Hematopoietic multipotent progenitor cell treated with erythropoietin and hydrocortisone succinate and interleukin-3 and kit ligand, for 8 days (in vitro differentiated cells): ENCODE results near the gene APOBEC3A.
A peak's percentile ranks its signal among the peaks of the same experiment; 100 is the strongest.
"Not testable (repeated sequence)": the region's sequence is repeated elsewhere in the genome, so short reads cannot be mapped to it uniquely, and the experiment has no call there.

Source experiments
- DNase-seq: peaks from one replicate; pipeline ENCODE4 v3.0.0-alpha.2; 2015

APOBEC3A gene

GRCh38 chr22:38943882-38944281 lies 13.5 kb upstream of the APOBEC3A start:
- DNase-seq = no peak

- no peak for DNase-seq
Measured at GRCh38 chr22:38944653-38945052, 12.8 kb upstream of the APOBEC3A start.

GRCh38 chr22:38945706-38946338 lies 11.6 kb upstream of the APOBEC3A start:
- DNase-seq = not testable (repeated sequence)

GRCh38 chr22:38946771-38947170 lies 10.6 kb upstream of the APOBEC3A start:
- no peak for DNase-seq

GRCh38 chr22:38947321-38948140 lies 9.9 kb upstream of the APOBEC3A start:
- no peak for DNase-seq

- no peak for DNase-seq
Measured at GRCh38 chr22:38948181-38948940, 9.0 kb upstream of the APOBEC3A start.

GRCh38 chr22:38949889-38950405 lies 7.5 kb upstream of the APOBEC3A start:
- no peak for DNase-seq

GRCh38 chr22:38950527-38951295 lies 6.7 kb upstream of the APOBEC3A start:
- DNase-seq = peak; percentile 93

GRCh38 chr22:38951734-38952133 lies 5.7 kb upstream of the APOBEC3A start:
- DNase-seq = peak; percentile 13

GRCh38 chr22:38952281-38952993 lies 5.0 kb upstream of the APOBEC3A start:
- DNase-seq = no peak

- no peak for DNase-seq
Measured at GRCh38 chr22:38953091-38953490, 4.3 kb upstream of the APOBEC3A start.

GRCh38 chr22:38953577-38954413 lies 3.6 kb upstream of the APOBEC3A start:
- DNase-seq = peak; percentile 19

GRCh38 chr22:38954414-38955043 lies 2.9 kb upstream of the APOBEC3A start:
- DNase-seq = no peak

- DNase-seq = no peak
Measured at GRCh38 chr22:38955250-38955905, 2.0 kb upstream of the APOBEC3A start.

GRCh38 chr22:38955926-38956325 lies 1.5 kb upstream of the APOBEC3A start:
- no peak for DNase-seq

- DNase-seq = no peak
Measured at GRCh38 chr22:38956551-38956950, 858 bp upstream of the APOBEC3A start.

GRCh38 chr22:38957808-38958650 lies 620 bp downstream of the APOBEC3A start:
- no peak for DNase-seq

- DNase-seq = not testable (repeated sequence)
Measured at GRCh38 chr22:38958651-38958943, 1.2 kb downstream of the APOBEC3A start.

- DNase-seq = no peak
Measured at GRCh38 chr22:38959590-38959989, 2.2 kb downstream of the APOBEC3A start.
